Measurements from ENCODE around the gene USP2. TPM values are rescaled to one million over a fixed set of nuclear protein-coding genes. Genes with fewer than 3 reads are reported as not detected.

The USP2 gene
- total RNA-seq, 1 donor from 2014 or later, result 13.2 TPM

DNA sequence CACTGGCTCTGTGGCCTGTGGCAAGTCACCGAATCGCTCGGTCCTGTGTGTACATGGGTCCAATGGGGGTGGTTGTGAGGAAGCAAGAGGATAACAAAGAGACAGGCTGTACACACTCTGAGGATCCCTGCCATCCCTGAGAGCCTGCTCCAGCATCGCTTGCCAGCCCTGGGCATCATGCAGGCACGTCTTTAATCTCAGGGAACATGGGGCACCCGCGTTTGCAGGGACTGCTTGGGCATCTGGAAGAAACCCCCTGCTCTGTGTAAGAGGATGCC is 39.5 kb downstream of the USP2 start:
- DNase-seq (ENCODE audit: low spot score in 2 of 2, unreplicated experiment in 2 of 2), result no peak
- no peaks in the 10 kb centered on the region for H3K9me3 Mint-ChIP-seq

DNA sequence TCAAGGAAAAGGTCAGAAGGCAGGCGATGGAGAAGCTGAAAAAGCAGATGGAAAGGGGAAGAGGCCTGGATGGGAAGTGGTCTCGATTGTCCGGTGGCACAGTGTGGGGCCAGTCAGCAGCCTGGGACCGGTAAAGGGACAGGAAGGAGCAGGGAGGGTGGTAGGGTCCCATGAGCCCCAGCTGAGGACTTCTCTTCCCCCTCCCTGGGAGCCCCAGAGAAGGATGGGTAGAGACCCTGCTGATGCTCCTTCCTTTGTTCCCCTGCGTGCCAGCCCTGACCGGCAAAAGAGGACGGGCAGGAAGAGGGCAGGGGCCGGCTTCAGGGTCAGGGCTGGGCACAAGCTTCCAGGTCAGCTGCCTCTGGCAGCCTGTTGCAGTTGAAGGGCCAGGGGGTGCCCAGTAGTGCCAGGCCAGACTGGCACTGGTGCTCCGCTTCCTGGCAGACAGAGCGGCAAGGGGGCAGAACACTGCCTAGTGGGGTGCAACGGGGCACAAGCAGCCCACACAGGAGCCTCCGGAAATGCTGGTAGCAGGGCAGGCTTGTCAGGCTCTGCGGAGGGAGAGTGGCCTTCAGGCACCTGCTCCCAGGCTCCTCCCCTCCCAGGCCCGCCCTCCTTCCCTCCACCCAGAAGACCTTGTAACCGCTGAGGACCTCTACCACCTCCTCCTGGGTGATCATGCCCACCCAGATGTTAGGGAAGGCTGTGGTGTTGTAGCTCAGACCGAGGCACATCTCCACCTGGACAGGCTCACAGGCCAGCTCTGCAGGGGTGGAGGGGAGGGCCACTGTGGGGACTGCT is 40.1 kb downstream of the USP2 start:
- no peak for DNase-seq (ENCODE audit: low spot score in 2 of 2, unreplicated experiment in 2 of 2)
- Mint-ChIP-seq H3K4me1 (peaks cover 36% of the 10 kb centered on the region), H3K9me3 (no peaks in the 10 kb centered on the region), H3K27ac (peak overlapping the region; percentile 23), H3K27me3 (ENCODE audit: low read depth) (peaks cover 52% of the 10 kb centered on the region), H3K4me3 (peak overlapping the region; percentile 53), H3K36me3 (peaks cover 3% of the 10 kb centered on the region)
- TF ChIP-seq, protein P1, sequence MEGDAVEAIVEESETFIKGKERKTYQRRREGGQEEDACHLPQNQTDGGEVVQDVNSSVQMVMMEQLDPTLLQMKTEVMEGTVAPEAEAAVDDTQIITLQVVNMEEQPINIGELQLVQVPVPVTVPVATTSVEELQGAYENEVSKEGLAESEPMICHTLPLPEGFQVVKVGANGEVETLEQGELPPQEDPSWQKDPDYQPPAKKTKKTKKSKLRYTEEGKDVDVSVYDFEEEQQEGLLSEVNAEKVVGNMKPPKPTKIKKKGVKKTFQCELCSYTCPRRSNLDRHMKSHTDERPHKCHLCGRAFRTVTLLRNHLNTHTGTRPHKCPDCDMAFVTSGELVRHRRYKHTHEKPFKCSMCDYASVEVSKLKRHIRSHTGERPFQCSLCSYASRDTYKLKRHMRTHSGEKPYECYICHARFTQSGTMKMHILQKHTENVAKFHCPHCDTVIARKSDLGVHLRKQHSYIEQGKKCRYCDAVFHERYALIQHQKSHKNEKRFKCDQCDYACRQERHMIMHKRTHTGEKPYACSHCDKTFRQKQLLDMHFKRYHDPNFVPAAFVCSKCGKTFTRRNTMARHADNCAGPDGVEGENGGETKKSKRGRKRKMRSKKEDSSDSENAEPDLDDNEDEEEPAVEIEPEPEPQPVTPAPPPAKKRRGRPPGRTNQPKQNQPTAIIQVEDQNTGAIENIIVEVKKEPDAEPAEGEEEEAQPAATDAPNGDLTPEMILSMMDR (IDR thresholded peaks at IDR 0.05; ENCODE audit: unreplicated experiment), result no peak

More for the DNA sequence above, 39.5 kb downstream of the USP2 start:
- no peak overlapping the region for H3K4me3 Mint-ChIP-seq
- H3K27me3 Mint-ChIP-seq (ENCODE audit: low read depth), result peaks cover 57% of the 10 kb centered on the region
- H3K27ac Mint-ChIP-seq, result no peak overlapping the region
- TF ChIP-seq, protein P1 (IDR thresholded peaks at IDR 0.05; ENCODE audit: unreplicated experiment), result no peak
- H3K4me1 Mint-ChIP-seq, result peaks cover 30% of the 10 kb centered on the region
- H3K36me3 Mint-ChIP-seq, result no peaks in the 10 kb centered on the region

DNA sequence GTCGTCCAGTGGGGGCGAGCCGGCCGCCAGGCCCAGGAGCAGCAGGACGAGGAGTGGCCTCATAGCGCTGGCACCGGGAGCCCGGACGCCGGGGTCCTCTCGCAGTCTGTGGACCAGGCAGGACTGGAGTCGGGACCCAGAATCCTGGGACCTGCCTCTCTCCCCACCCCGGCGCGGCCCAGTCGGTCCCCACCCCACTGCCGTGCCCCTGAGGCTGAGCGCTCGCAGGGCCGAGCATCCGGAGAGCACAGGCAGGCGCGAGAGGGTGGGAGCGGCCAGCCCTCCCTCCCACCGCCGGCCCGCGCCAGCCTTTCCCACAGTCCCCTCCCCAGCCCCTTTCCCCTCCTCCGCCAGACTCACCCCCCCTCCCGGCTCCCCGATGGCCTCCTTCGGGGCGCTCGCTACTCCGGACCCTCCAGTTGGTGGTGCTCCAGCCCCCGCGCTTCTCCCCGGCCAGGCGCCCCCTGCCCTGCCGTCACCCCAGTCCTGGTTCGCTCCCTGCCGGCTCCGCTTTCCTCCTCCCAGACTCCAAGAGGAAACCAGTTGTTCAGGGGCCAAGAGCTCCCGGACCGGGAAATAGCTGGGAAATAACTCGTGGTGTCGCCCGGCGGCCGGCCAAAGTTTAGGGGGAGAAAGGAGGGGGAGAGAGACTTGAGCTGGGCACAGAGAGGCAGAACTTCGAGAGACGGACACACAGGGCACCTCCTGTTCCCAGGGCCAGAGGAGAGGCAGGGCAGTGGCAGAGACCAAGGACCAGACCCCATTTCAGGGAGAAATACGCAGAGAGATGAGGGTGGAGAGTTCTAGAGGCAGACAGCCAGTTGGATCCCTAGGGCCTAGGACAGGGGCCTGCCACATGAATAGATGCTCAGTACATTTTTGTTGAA is 40.9 kb downstream of the USP2 start, which contains the start of gene C1QTNF5:
Gene C1QTNF5 (minus strand): TSS at position 549 of the 887 bp plus-strand sequence. CDS start 486 bp downstream, at position 63.
- peak within 1 kb of the TSS; percentile 53 for H3K4me3 Mint-ChIP-seq
- no peak for DNase-seq (ENCODE audit: low spot score in 2 of 2, unreplicated experiment in 2 of 2)
- no peaks in the 10 kb centered on the region for H3K9me3 Mint-ChIP-seq
- TF ChIP-seq, protein P1 (IDR thresholded peaks at IDR 0.05; ENCODE audit: unreplicated experiment), result no peak
- peak within 1 kb of the TSS; percentile 23 for H3K27ac Mint-ChIP-seq
- H3K36me3 Mint-ChIP-seq, result peaks cover 5% of the 10 kb centered on the region
- H3K27me3 Mint-ChIP-seq (ENCODE audit: low read depth), result peaks cover 49% of the 10 kb centered on the region
- H3K4me1 Mint-ChIP-seq, result peaks cover 40% of the 10 kb centered on the region

DNA sequence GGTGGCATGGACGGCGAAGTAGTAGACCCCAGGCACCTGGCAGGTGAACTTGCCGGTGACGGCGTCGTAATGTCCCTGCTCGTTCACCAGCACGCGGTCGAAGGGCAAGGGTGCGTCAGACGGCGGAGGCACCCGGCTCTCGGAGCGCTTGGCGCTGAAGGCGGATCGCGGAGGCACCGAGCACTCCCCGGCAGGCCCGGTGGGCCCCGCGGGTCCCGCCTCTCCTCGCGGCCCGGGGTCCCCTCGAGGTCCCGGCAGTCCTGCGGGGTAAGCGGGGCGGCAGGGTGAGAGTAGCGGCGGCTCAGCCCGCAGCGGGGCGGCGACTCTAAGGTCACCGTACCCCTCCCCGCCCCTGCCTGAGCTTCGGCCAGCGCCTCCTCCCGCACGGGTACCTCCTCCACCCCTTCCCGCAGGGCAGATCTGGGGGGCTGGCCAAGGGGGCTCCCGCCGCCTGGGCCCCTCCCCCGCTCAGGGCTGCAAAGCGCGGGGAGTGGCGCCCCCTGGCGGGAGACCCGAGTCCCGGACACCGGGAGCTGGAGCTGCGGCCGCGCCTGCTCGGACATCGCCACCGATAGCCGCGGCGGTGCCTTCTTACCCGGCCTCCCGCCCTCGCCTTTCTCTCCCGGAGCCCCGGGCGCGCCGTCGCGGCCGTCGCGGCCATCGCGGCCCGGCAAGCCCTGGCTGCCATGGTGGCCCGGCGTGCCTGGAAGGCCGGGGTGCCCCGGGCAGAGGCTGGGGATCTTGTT is 41.7 kb downstream of the USP2 start:
- H3K27me3 Mint-ChIP-seq (ENCODE audit: low read depth), result peaks cover 44% of the 10 kb centered on the region
- H3K4me3 Mint-ChIP-seq, result peak overlapping the region; percentile 67
- TF ChIP-seq, protein P1 (IDR thresholded peaks at IDR 0.05; ENCODE audit: unreplicated experiment), result peak; percentile 96
- H3K27ac Mint-ChIP-seq, result no peak overlapping the region
- peaks cover 47% of the 10 kb centered on the region for H3K4me1 Mint-ChIP-seq
- peak in 1 of 2 experiments; percentile 76 for DNase-seq (ENCODE audit: low spot score in 2 of 2, unreplicated experiment in 2 of 2)
- no peaks in the 10 kb centered on the region for H3K9me3 Mint-ChIP-seq
- H3K36me3 Mint-ChIP-seq, result peaks cover 5% of the 10 kb centered on the region

DNA sequence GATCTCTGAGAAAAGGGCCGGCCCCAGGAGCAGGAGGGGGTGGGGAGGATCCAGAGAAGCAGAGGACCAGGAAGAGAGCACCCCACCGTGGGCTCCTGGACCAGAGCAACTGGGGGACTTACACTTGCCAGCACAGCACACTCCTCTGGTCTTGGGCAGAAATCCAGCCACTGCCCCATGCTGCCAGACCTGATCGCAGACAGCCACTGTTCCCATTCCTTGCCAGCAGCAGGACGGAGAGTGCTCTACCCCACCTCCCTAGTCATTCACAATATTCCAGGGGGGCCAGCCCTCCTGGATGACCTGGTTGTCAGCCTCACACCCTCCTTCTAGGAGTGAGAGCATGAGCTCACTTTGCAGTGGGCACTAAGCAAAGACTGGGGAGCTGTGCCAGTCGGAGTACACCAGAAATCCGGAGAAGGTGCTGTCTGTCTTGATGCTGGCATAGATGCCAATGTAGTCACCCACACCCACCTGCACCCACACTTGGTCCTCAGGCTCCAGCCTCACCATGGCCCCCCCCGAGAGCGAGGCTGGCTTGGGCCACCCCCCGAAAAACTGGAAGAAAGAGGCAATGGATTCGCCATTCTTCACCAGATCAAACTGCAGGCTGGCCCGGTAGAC is 42.4 kb downstream of the USP2 start:
- H3K27ac Mint-ChIP-seq, result peak overlapping the region; percentile 83
- no peaks in the 10 kb centered on the region for H3K9me3 Mint-ChIP-seq
- peaks cover 48% of the 10 kb centered on the region for H3K4me1 Mint-ChIP-seq
- H3K27me3 Mint-ChIP-seq (ENCODE audit: low read depth), result peaks cover 39% of the 10 kb centered on the region
- H3K36me3 Mint-ChIP-seq, result peaks cover 5% of the 10 kb centered on the region
- no peak for DNase-seq (ENCODE audit: low spot score in 2 of 2, unreplicated experiment in 2 of 2)
- peak overlapping the region; percentile 67 for H3K4me3 Mint-ChIP-seq
- TF ChIP-seq, protein P1 (IDR thresholded peaks at IDR 0.05; ENCODE audit: unreplicated experiment), result no peak

Measured in mesothelial cell of epicardium (in vitro differentiated cells).